SK-N-MC (cell line): ENCODE results near the gene GTPBP4.

Source experiments
- EZH2 ChIP-seq: fragments of 200-600 bp; sonication (generic); IDR thresholded peaks from one replicate; pipeline ENCODE4 v1.6.1; 2017; ENCODE audit warnings: antibody characterized with exemption
- POLR2AphosphoS5 ChIP-seq: IDR thresholded peaks from 2 replicates; pipeline ENCODE4 v1.6.1; 2012; ENCODE audit warnings: mild to moderate bottlenecking, low read depth, low read length, borderline replicate concordance

DNA sequence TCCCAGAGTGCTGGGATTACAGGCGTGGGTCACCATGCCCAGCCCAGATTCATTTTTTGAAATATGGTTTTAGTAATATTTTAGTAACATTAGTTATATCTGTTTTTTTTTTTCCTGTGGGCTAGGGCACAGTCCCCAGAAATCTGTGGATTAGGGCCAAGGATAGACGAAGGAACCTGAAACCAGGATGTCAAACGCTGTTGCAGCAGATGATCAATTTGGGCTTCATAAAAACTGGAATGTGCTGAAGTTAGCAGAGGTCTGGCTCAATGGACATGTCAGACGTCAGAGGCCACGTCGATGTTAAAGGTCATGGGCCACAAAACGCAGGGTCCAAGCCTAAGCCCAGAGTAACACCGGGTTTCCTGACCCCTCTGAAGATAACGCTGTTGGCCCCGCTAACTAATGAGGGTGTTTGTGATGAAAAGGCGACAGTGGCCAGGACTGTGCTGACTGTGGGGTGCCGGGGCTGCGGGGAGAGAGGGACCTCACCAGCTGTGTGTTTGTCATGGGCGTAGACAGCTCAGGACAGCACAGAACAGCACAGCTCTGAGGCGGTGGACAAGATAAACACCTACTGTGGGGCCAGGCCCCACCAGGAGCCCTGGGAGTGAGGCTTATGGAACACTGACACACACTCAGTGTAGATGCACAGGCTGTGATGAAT lies 23.8 kb upstream of the GTPBP4 start:
- no peak for TF ChIP-seq POLR2AphosphoS5
- no peak for TF ChIP-seq EZH2
